ENCODE results near the gene TEX19.

DNA sequence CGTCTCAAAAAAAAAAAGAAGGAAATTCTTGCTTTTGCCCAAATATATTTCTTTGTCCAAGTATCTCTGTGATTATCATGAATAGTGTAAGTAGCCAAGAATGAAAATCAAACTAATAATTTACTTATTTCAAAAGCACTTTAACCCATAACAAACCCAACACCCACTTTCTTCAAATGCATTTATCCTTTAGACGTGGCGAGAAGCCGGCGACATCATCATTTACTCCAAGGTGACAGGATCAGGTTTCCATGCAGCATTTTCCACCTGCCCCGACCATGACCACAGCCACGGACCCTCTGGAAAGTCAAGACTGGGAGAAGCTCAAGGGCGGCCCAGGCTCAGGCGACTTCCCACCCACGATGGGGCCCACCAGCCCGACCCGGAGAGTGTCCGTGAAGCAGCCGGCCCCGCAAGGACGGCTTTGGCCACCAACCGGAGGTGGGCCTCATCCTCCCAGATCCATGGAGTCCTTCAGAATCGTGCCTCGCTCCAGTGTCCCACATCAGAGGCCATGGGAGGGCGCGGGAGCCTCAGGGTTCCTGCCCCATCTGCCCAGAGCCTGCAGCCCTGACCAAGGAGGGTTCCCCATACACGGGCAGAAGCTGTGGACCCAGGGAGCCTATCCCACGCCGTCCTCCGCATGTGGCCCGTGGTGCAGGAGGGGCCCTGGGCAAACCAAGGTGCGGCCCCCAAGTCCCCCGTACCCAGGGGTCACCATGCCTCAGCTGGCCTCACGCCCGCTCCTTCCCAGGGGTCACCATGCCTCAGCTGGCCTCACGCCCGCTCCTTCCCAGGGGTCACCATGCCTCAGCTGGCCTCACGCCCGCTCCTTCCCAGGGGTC, 31.2 kb downstream of the TEX19 start:
- TF ChIP-seq POLR2AphosphoS5 (IDR thresholded peaks at IDR 0.05), result no peak
- TF ChIP-seq, protein P1, sequence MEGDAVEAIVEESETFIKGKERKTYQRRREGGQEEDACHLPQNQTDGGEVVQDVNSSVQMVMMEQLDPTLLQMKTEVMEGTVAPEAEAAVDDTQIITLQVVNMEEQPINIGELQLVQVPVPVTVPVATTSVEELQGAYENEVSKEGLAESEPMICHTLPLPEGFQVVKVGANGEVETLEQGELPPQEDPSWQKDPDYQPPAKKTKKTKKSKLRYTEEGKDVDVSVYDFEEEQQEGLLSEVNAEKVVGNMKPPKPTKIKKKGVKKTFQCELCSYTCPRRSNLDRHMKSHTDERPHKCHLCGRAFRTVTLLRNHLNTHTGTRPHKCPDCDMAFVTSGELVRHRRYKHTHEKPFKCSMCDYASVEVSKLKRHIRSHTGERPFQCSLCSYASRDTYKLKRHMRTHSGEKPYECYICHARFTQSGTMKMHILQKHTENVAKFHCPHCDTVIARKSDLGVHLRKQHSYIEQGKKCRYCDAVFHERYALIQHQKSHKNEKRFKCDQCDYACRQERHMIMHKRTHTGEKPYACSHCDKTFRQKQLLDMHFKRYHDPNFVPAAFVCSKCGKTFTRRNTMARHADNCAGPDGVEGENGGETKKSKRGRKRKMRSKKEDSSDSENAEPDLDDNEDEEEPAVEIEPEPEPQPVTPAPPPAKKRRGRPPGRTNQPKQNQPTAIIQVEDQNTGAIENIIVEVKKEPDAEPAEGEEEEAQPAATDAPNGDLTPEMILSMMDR (IDR thresholded peaks at IDR 0.05), result no peak
